Measurements from ENCODE around the gene ENPP5.

DNA sequence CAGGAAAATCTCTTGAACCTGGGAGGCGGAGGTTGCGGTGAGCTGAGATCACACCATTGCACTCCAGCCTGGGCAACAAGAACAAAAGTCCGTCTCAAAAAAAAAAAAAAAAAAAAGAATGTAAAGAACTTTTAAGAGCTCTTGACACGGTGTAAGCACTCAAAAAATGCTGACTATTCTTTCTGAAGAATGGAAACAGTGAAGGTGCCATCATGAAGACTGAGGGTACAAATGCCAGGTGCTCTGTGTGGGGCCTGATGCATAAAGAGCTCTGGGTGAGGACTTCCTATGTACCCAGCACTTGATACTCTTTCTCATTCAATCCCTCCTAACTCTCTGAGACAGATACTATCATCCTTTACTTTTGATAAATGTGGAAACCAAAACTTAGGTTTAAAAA is 45.0 kb upstream of the ENPP5 start:
- TF ChIP-seq, protein P1, sequence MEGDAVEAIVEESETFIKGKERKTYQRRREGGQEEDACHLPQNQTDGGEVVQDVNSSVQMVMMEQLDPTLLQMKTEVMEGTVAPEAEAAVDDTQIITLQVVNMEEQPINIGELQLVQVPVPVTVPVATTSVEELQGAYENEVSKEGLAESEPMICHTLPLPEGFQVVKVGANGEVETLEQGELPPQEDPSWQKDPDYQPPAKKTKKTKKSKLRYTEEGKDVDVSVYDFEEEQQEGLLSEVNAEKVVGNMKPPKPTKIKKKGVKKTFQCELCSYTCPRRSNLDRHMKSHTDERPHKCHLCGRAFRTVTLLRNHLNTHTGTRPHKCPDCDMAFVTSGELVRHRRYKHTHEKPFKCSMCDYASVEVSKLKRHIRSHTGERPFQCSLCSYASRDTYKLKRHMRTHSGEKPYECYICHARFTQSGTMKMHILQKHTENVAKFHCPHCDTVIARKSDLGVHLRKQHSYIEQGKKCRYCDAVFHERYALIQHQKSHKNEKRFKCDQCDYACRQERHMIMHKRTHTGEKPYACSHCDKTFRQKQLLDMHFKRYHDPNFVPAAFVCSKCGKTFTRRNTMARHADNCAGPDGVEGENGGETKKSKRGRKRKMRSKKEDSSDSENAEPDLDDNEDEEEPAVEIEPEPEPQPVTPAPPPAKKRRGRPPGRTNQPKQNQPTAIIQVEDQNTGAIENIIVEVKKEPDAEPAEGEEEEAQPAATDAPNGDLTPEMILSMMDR (IDR thresholded peaks at IDR 0.05; ENCODE audit: low read depth, low read length, poor library complexity, severe bottlenecking), result no peak
- TF ChIP-seq EZH2phosphoT487 (IDR thresholded peaks at IDR 0.05; ENCODE audit: borderline replicate concordance, low read length), result no peak

Data from DOHH2 (cell line).